GM21360 (cell line): ENCODE data around the gene GID4.

Source experiments
- ATAC-seq: cut with Tn5 transposase; IDR thresholded peaks from one replicate; pipeline ENCODE4 v1.9.1; 2021; ENCODE audit warnings: mild to moderate bottlenecking, moderate library complexity; ENCODE audit not compliant: unreplicated experiment

GID4 gene

GRCh38 chr17:18094409-18094807, 55.2 kb downstream of the GID4 start:
- no peak for ATAC-seq

DNA sequence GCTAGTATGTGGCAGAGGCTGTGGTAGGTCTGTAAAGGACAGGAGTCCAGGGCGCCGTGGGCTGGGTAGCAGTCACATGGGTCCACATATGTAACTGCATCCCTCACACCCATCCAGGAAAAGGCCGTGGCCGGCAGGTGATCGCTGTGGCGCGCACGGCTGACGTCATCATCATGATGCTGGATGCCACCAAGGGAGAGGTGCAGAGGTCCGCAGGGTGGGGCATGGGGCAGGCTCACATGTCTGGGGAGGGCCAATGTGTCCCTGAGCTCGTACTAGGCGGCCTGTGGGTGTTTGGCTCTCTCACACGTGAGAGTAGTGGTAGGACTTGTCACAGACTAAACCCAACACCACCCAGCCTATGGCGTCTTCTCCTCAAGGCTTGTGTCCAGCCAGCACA, 60.3 kb downstream of the GID4 start:
- no peak for ATAC-seq

GRCh38 chr17:18100616-18101015, 61.4 kb downstream of the GID4 start:
- ATAC-seq, result no peak

GRCh38 chr17:18101828-18102227, 62.6 kb downstream of the GID4 start:
- ATAC-seq, result no peak

DNA sequence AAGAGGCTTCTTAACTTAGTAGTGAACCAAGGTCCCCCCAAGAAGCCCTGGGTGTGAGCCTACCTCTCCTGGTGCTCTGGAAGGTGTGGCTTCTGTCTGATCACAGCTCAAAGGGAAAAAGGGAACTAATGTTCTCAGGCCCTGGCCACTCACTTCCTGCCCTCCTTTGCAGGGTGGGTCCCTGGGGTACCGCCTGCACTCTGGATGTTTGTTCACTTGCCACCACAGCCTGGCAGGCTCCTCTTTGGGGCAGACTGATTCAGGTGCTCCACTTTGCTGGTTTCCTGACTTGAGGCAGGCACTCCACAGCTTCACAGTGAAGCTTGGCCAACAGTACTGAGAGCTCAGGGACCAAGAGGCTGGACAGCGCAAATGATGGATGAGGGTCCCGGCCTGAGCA, 63.4 kb downstream of the GID4 start:
- no peak for ATAC-seq

DNA sequence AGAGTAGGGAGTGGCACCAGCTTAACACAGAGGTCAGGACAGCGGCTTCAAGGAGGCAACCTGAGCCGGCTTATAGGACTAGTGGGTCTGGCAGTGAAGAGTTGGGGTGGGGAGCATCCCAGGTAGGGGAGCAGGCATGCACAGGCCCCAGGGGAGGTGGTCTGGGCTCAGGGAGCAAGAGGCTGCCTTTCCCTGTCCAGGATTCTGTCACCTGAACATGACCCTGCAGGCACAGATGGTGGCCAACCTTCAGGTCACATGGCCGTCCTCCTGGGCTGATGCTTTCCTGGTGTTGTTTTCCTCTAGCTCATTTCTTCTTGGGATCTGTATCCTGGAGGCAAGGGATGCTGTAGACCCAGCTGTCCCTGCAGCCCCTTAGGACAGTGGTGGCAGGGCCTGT, 65.8 kb downstream of the GID4 start:
- ATAC-seq, result no peak

- ATAC-seq, result no peak
These were observed 66.4 kb downstream of the GID4 start for GRCh38 chr17:18105595-18105994.

- ATAC-seq, result no peak
These were observed 67.0 kb downstream of the GID4 start for GRCh38 chr17:18106211-18106610.

DNA sequence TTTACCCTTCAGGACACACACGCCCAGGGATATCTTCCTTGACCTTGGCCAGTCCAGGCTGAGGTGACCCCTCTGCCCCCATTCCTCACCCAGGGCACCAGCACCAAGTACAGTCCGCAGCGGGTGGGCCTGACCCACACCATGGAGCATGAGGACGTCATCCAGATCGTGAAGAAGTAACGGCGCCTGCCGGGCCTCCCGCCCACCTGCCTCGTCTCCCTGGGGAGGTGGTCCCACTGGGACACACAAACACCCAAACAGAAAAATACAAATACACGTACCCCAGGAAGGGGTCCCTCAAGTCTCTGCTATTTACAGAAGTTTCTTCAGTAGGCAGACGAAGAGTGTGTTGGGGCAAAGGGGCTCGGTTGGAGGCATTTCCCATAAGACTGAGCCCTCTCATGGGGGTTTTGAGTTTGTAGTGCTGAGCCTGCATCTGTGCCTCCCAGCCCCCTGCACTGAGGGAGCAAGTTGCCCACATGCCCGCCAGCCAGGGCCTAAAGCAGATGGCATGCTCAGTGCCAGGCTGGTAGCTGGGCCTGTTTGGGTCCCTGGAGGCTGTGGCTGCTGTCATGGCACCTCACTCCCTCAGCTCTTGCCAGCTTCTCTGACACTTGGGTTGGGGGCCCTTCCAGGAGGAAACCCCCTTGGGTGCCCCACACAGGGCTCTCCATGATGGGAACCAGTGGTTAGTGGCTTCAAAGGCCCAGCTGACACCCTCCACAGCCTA, 68.0 kb downstream of the GID4 start:
- ATAC-seq, result no peak

- ATAC-seq, result no peak
These were observed 68.8 kb downstream of the GID4 start for GRCh38 chr17:18107971-18108370.

GRCh38 chr17:18108401-18109312, 69.4 kb downstream of the GID4 start, which contains the start of gene MYO15A:
Gene MYO15A, plus strand, starts transcription at chr17:18108756. Its CDS starts 10,045 bp downstream, at chr17:18118801.
- ATAC-seq, result no peak

DNA sequence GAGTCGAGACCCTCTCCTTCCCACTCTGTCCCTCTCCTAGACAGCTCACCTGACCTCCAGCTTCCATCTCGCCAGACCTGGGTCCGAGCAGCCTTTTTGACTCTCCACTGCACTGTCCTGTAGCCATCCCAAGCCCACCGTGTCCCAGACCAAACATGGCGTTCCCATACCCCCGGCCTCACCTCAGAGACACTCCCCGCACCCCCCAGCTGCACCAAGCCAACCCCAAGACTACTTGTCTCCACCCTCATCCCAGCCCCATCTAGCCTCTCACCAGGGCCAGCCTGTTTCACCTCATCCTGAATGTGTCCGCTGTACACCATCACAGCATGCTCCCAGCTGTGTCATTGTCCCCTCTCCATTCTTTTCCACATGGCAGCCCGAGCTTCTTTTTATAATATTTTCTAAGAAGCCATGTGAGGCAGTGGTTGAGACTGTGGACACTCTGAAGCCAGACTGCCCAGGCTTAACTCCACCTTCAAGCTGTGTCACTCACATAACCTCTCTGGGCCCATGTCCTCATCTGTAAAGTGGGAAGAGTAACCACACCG, 70.8 kb downstream of the GID4 start:
- ATAC-seq, result no peak

GRCh38 chr17:18110636-18111145, 71.5 kb downstream of the GID4 start:
- no peak for ATAC-seq

DNA sequence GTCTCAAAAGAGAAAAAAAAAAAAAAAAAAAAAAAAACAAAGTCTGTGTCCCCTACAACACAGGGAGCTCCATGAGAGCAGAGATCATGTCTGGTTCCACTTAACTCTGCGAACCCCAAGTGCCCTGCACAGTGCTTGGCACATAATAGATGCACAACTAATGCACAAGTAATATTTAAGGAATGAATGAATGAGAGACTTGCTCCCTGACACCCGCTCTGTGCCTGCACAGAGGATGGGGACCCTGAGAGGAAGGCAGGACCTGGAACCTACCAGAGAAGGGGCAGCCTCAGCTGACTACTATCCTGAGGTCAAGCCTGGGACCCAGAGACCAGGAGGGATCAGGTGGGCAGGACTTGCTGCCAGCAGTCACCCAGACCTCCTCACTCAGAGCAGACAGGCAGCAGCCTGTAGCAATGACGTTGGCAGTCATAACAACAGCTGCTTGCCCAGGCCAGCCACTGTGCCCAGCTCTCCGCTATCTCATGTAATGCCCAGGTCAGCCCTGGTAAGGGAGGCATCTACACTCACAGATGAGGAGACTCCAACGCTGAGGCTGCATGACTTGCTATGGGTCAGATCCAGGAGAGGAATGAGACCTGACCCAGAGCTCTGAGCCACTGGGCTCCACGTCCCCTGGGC, 72.2 kb downstream of the GID4 start:
- ATAC-seq, result no peak

GRCh38 chr17:18115517-18115916, 76.3 kb downstream of the GID4 start:
- no peak for ATAC-seq

DNA sequence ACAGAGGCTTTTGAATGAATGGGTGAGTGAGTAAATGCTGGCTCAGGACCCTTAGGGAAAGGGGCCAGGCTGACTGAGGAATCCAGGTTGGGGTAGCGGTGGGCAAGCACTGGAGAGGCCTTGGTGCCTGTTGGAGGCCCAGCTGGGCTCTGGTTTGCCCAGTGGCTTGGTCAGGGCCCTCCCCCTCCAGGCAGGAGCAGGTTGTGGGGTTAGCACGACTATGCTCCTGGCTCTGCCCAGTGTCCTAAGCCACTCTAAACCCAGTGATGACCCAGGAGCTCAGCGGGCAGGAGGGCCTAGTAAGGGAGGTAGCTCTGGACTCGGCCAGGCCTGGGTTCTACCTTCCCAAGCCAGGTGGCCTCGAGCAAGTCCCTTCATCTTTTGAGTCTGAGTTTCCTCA, 76.9 kb downstream of the GID4 start:
- ATAC-seq, result no peak

GRCh38 chr17:18117533-18117932, 78.3 kb downstream of the GID4 start:
- no peak for ATAC-seq
